ENCODE measurements around the gene STEAP2.
A peak's percentile ranks its signal among the peaks of the same experiment; 100 is the strongest.
"Not testable (repeated sequence)": the region's sequence is repeated elsewhere in the genome, so short reads cannot be mapped to it uniquely, and the experiment has no call there.

STEAP2 gene

DNA sequence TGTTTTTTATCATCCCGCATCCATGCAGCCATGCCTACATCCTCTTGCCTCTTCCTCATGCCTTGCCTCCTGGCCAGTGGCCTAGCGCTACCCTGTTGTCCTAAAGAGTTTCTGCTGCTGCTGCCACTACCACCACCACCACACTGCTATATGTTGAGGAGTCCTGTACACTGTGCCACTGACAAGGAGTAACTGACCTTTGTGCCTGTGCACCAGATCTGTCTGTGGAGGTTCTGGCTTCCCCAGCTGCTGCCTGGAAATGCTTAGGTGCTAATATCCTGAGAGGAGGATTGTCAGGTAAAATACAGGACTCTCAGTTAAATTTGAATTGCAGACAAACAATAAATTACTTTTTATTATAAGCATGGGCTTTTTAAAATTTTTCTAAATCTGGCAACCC lies 26.5 kb downstream of the STEAP2 start:
- no peak for DNase-seq (ENCODE audit: low spot score)

GRCh38 chr7:90238583-90238982 lies 27.0 kb downstream of the STEAP2 start:
- no peak for DNase-seq (ENCODE audit: low spot score)

GRCh38 chr7:90239050-90239449 lies 27.5 kb downstream of the STEAP2 start:
- DNase-seq (ENCODE audit: low spot score) = no peak

GRCh38 chr7:90239625-90240228 lies 28.2 kb downstream of the STEAP2 start:
- DNase-seq (ENCODE audit: low spot score) = no peak

DNA sequence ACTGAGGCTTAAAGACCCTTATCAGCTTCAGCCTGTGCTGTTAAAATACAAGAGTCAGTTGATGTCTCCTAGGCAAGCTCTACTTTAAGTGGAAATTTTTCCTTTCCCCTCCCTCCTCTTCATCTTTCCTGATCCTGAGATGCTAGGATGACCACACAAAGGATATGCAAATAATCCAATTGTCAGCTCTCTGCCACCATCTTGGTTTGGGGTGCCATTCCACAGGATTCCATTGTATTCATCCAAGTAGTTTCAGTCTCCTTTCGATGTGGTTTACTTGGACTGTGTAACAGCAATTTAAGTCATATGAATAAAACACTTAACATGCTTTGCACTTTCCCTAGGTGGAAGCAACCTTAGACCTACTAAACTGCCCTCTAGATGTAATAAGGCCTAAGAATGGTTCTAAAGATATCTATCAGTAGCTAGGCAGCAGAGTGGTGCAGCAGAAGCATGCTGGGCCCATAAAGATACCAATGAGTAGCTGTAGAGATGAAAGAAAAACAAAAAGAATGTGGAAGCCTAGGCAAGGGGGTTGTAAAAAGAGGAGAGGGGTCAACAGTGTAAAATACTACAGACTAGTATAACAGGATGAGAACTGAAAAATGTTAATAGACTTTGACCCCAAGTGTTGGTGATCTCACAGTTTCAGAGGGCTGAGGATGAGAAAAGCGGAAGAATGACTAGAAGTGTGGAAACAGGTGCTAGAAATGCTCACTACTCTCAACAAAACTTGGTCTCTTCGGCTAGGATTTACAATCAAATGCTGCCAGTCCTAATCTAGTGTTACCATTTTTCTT lies 31.0 kb downstream of the STEAP2 start:
- DNase-seq (ENCODE audit: low spot score) = no peak

GRCh38 chr7:90243556-90243955 lies 32.0 kb downstream of the STEAP2 start:
- no peak for DNase-seq (ENCODE audit: low spot score)

GRCh38 chr7:90244565-90244908 lies 33.0 kb downstream of the STEAP2 start:
- no peak for DNase-seq (ENCODE audit: low spot score)

GRCh38 chr7:90244909-90245851 lies 33.6 kb downstream of the STEAP2 start, which contains the start of gene CFAP69:
Gene CFAP69, plus strand, starts transcription at chr7:90245174. Its CDS starts 251 bp downstream, at chr7:90245425.
- DNase-seq (ENCODE audit: low spot score) = peak; percentile 87

- DNase-seq (ENCODE audit: low spot score) = no peak
These were observed 34.6 kb downstream of the STEAP2 start for GRCh38 chr7:90246171-90246570.

GRCh38 chr7:90248706-90249105 lies 37.2 kb downstream of the STEAP2 start:
- DNase-seq (ENCODE audit: low spot score) = no peak

- DNase-seq (ENCODE audit: low spot score) = no peak
These were observed 39.2 kb downstream of the STEAP2 start for GRCh38 chr7:90250601-90251303.

- DNase-seq (ENCODE audit: low spot score) = no peak
These were observed 39.7 kb downstream of the STEAP2 start for GRCh38 chr7:90251304-90251635.

- not testable (repeated sequence) for DNase-seq (ENCODE audit: low spot score)
These were observed 44.5 kb downstream of the STEAP2 start for GRCh38 chr7:90256011-90256410.

- no peak for DNase-seq (ENCODE audit: low spot score)
These were observed 45.2 kb downstream of the STEAP2 start for GRCh38 chr7:90256778-90257177.

GRCh38 chr7:90261441-90261840 lies 49.9 kb downstream of the STEAP2 start:
- no peak for DNase-seq (ENCODE audit: low spot score)

- DNase-seq (ENCODE audit: low spot score) = no peak
These were observed 50.9 kb downstream of the STEAP2 start for GRCh38 chr7:90262438-90262837.

DNA sequence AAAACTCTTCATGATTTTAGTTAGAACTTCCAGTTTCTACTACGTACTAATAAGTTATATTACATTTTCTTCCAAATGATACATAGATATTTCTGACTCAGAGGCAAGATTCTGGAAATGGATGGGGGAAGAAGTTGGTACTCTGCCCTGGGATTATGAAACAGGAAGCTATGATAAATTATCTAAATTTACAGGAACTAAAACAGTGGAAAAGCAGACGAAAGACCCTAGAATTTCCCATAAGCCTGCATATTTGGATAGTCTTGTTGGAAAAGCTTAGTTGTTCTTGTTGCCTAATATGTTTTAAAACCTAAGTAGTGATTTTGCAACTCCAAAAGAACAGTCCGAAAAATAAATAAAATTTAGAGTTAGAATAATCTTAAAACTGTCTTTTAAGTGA lies 55.3 kb downstream of the STEAP2 start:
- no peak for DNase-seq (ENCODE audit: low spot score)

GRCh38 chr7:90267263-90267858 lies 55.8 kb downstream of the STEAP2 start:
- no peak for DNase-seq (ENCODE audit: low spot score)

DNA sequence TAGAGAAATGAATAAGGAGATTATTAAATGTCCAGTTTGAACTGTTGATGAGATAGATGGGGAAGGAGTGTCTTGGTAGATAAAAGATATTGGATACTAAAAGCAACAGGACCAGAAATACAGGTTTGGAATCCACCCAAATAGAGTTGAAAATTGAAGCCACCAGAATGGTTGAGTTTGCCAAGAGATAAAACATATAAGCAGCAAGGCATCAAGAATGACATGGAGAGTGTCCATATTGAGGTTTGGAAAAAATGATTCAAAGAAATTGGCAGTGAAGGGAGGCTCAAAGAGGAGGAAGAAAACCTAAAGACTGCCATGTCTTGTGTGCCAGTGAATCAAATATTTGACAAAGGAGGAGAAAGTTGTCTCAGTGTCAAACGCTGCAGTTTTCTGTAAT lies 57.6 kb downstream of the STEAP2 start:
- no peak for DNase-seq (ENCODE audit: low spot score)

DNA sequence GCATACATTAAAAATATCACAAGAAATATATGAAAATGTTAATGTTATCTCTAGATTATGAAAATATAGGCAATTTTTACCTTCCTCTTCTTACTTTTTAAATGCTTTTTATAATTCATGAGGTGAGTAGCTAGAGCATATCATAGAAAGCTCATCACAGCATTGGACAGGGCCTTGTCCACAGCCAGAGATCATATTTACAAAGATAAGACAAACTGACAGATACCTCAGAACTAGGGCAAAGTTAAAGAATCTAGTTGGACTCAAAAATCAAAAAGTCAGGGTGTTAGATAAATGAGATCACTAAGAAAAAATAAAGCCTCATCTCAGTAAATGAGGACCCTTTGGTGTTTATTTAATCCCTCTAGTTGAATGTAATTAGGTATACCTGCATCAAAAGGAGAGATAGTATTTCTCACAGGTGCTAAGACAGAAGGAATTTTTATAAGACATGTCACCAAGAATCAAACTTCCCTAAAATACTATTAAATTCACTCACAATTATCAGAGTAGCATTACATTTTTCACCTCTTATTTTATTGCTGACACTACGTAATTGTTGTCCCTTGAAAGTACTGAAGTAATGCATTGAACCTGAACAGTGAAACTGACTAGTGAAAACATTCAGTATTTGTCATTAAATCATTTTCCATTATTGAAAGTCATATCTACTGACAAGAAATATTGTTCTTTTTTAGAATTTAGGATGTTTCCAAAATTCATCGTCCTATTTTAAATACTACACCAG lies 59.1 kb downstream of the STEAP2 start:
- no peak for DNase-seq (ENCODE audit: low spot score)

- DNase-seq (ENCODE audit: low spot score) = no peak
These were observed 60.2 kb downstream of the STEAP2 start for GRCh38 chr7:90271753-90272152.

Data from putamen (tissue), 1 donor.